Measurements from ENCODE around the gene FGF18. TPM values are rescaled to one million over a fixed set of nuclear protein-coding genes. Genes with fewer than 3 reads are reported as not detected.
A peak's percentile ranks its signal among the peaks of the same experiment; 100 is the strongest.

Gene FGF18
- total and polyA plus RNA-seq, 10 of the 15 experiments (the other 5 are each of a cell fraction or from before 2014, with no cell fraction given), result 0.03 to 0.10 (median 0.06) TPM; not detected in 5

- no peaks in the 10 kb centered on the region for H3K27me3 ChIP-seq (replicated peaks in 1 of 2; ENCODE audit: control insufficient read depth in 2 of 2, insufficient read depth in 2 of 2, low read length in 1 of 2)
- H3K79me2 ChIP-seq (ENCODE audit: control insufficient read depth, insufficient read depth, low read length), result peaks cover 16% of the 10 kb centered on the region
- ChIA-PET SMC1A (ENCODE audit: uncharacterized antibody, unreplicated experiment) (interaction anchor here (0.7 to 1.1 kb wide), 2 partner anchors 17 to 54 kb away, joined by 3 read pairs; no protein-coding TSS in a partner anchor), RAD21 (ENCODE audit: unreplicated experiment) (interaction anchor here (1.2 kb wide), 1 partner anchor 503 kb away, joined by 3 read pairs; no protein-coding TSS in a partner anchor), CTCF (interaction anchor here (1.0 to 1.9 kb wide), 4 partner anchors 9 to 498 kb away, joined by 3 to 10 read pairs (median 4); partner anchors contain the start of gene FGF18), POLR2A (interaction anchor here (1.9 kb wide), 1 partner anchor 17 kb away, joined by 11 read pairs; no protein-coding TSS in a partner anchor)
- peaks cover 4% of the 10 kb centered on the region for H4K20me1 ChIP-seq (ENCODE audit: control insufficient read depth, insufficient read depth)
- no peak overlapping the region for H3K4me3 ChIP-seq
- H3K4me1 ChIP-seq (ENCODE audit: control insufficient read depth, insufficient read depth, low read length), result no peaks in the 10 kb centered on the region
- peaks cover 7 to 39% of the 10 kb centered on the region in 2 experiments for H3K36me3 ChIP-seq (ENCODE audit: control insufficient read depth in 2 of 2, insufficient read depth in 2 of 2, low read length in 1 of 2)
- H3K4me2 ChIP-seq (ENCODE audit: control insufficient read depth, insufficient read depth), result no peak overlapping the region
- BruUV-seq (replicated peaks), result no TSS peak
- 100% methylated on average over 8 of the region's 8 CpGs for WGBS (ENCODE audit: insufficient coverage, insufficient replicate concordance, low lambda C conversion rate, missing lambda C conversion rate)
- TF ChIP-seq ZNF384 (IDR thresholded peaks at IDR 0.05; ENCODE audit: borderline replicate concordance, low read depth, low read length) (no peak), POLR2A (IDR thresholded peaks at IDR 0.05; ENCODE audit: low read depth, low read length) (peak; percentile 28; the same call in 1 of the 2 replicates), SKIL (IDR thresholded peaks at IDR 0.05; ENCODE audit: low read depth, poor library complexity, severe bottlenecking) (no peak), ZNF687 (IDR thresholded peaks at IDR 0.05) (no peak), CHD2 (IDR thresholded peaks at IDR 0.05; ENCODE audit: borderline replicate concordance, low read depth, low read length) (no peak), ZNF622 (IDR thresholded peaks at IDR 0.05) (no peak), POLR2AphosphoS5 (IDR thresholded peaks at IDR 0.05; ENCODE audit: low read length) (peak; percentile 79)
- H3K9ac ChIP-seq (ENCODE audit: control insufficient read depth, insufficient read depth, low read length), result no peak overlapping the region
- ATAC-seq (no peak), DNase-seq (ENCODE audit: low read depth, low spot score) (no peak), FAIRE-seq (no peak)
- intact Hi-C loops (cut with micrococcal nuclease; ENCODE audit: unreplicated experiment) (loop anchor here (10.0 kb wide), 1 partner anchor 595 kb away; the partner anchor contains the start of gene FBXW11), in situ Hi-C loops (cut with MboI) (loop anchor here (25.0 kb wide), 1 partner anchor 878 kb away; the partner anchor contains the start of gene UBTD2)
- no peaks in the 10 kb centered on the region for H3K9me3 ChIP-seq (replicated peaks; ENCODE audit: control insufficient read depth, insufficient read depth, low read length)
- H3K27ac ChIP-seq (ENCODE audit: control insufficient read depth, insufficient read depth), result no peak overlapping the region
- H2AFZ ChIP-seq (ENCODE audit: control insufficient read depth, low read depth, low read length), result no peak overlapping the region
Observed at GRCh38 chr5:171409164-171410136, 10.0 kb upstream of the FGF18 start.
